Measurements from ENCODE around the gene RPS25.
"Not testable (repeated sequence)": the region's sequence is repeated elsewhere in the genome, so short reads cannot be mapped to it uniquely, and the experiment has no call there.

Gene RPS25

DNA sequence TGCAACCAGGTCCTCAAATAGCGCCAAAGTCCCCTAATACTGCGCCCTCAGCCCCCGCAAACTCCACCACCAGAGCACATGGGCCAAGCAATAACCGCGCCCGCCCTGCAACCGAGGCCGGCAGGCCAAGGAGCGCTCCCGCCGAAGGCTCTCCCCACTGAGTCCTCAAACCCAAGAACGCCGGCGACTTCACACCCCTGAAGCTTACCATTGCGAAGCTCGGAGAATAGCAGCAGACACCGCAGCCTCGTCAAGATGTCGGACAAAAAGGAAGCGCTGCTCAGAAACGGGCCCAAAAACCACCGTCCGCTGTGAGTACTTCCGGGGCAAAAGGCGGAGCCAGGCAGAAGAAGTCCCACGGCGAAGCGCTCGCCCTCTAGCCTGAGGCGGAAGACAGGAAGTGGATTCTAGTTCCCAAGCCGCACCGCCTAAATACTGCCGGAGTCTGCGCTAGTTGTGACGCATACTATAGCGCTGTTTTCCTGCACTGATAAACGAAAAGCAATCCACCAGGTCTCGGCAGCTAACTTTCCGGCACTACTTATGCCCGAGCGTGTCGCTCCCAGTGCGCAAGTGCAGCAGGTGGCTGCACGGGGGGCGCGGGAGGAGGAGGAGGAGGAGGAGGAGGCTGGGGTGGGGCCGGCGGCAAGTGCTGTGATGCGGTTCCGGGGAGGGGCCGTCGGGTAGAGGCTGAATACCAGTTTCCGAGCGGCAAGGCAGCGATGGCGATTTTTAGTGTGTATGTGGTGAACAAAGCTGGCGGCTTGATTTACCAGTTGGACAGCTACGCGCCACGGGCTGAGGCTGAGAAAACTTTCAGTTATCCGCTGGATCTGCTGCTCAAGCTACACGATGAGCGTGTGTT lies at the start of gene RPS25, which contains the start of gene TRAPPC4:
RPS25 (minus strand) TSS at position 270 of the 865 bp plus-strand sequence; CDS start at position 211, 59 bp downstream.
TRAPPC4 (plus strand) TSS at position 693 of the 865 bp plus-strand sequence; CDS start at position 723, 30 bp downstream.
- DNase-seq: peak; percentile 93

DNA sequence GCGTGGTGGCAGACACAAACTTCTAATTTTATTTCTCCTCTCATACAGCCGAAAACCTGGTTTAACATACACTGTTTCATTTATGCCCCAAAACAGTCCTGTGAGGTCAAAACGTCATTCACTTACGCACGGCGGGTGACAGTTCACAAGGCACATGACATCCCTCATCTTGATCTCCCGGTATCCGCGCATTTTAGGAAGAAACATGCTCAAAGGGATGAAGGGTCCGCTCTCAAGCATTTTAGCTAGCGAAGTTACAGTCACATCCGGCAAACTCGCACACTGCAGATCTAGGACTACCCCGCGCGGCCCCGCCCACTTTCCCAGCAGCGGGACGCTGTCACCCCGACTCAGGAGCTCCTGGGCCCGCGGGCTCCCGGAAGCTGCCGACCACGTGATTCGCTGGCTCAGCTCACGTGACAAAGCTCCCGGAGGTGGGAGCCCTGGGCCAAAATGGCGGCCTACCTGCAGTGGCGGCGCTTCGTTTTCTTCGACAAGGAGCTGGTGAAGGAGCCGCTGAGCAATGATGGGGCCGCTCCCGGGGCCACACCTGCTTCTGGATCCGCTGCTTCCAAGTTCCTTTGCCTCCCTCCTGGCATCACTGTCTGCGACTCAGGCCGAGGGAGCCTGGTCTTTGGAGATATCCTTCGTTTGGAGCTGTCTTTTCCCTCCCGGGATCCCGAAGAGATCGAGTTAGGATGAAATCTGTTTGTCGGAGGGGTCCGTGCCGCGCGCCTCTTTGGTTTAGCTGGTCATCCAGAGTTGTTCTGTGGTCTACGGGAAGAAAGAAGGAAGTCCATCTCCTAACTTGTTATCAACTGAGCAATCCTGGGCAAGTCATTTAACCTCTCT lies 49.5 kb upstream of the RPS25 start, which contains the start of gene VPS11:
VPS11 (plus strand) TSS at position 448 of the 852 bp plus-strand sequence; CDS start at position 454, 6 bp downstream.
- DNase-seq: peak; percentile 57

DNA sequence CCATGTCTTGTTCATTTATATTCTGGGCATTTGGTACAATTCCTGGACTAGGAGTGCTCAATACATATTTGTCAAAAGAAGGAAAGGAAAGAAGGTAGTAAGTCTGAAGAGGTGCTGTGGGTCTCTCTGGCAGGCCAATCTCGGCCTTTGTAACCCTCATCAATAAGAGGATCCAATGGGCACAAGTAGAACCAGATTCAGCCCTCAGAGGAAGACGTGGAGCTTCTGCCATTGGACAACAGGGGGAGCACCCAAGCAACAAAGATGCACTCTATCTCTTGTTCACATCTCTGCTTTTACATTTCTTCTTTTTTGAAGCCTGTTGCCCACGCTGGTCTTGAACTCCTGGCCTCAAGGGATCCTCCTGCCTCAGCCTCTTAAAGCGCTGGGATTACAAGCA lies 47.2 kb upstream of the RPS25 start:
- no peak for DNase-seq

DNA sequence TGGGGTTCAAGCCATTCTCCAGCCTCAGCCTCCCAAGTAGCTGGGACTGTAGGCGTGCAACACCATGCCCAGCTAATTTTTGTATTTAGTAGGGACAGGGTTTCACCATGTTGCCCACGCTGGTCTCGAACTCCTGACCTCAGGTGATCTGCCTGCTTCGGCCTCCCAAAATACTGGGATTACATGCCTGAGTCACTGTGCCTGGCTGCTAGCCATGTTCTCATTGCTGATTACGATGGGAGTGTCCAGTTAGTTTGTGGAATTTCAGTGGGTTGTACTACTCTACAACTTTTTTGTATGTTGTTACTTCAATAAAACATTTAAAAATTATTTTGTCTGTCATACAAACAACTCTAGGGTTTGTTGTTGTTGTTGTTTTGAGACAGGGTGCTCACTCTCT lies 44.6 kb upstream of the RPS25 start:
- DNase-seq: no peak

DNA sequence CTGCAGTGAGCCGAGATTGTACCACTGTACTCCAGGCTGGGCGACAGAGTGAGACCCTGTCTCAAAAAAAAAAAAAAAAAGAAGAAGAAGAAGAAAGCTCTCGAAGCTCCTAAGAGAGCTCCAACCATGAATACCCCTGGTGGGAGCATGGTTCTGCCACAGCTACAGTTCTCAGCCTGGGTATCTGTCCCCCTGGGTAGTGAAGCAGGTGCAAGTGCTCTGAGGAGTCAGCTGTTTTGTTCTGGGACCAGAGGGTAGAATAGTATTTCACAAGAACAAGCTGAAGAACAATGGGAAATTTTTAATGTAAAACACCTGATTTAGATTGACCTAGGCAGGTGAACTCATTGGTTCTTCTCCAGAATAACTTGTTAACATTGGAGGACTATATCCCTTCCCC lies 43.1 kb upstream of the RPS25 start:
- no peak for DNase-seq

DNA sequence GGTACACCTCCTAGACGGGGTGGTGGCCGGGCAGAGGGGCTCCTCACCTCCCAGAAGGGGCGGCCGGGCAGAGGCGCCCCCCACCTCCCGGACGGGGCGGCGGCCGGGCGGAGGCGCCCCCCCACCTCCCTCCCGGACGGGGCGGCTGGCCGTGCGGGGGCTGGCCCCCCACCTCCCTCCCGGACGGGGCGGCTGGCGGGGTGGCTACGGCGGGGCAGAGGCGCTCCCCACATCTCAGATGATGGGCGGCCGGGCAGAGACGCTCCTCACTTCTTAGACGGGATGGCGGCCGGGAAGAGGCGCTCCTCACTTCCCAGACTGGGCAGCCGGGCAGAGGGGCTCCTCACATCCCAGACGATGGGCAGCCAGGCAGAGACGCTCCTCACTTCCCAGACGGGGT lies 41.0 kb upstream of the RPS25 start:
- DNase-seq: not testable (repeated sequence)

DNA sequence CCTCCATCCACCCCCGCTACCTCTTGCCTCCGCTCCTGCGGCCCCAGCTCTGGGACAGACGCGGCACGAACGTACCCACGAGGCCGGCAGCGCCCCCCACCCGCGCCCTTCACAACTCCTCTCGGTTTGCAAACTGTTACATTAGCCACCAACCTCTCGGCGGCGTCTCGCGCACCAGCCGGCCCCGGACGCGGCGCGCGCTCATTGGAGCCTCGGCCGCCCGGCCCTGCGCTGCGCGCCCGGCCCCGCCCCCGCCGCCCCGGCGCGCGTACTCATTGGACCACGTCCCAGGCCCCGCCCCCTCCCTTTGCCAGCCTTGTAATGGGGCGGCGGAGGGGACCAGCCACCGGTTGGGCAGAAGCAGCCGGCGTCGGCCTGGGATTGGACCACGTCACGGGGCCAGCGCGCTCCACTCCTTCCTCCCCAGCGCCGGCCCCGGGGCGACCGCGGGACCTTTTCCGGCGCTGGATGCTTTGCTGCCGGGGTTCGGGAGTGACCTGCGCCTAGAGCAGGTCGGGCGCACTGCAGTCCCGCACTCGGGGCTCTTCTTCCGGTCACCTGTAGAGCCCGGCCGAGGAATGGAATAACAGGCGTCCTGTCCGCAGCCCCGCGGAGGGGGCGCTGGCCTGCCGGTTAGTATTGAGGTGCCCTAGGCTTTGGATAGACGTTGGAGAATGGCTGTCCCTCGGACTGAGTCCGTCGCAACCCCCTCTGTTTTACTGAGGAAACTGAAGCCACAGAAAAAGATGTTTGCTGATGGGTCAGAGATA lies 39.0 kb upstream of the RPS25 start, which contains the start of gene HYOU1:
HYOU1 (minus strand) TSS at position 206 of the 770 bp plus-strand sequence. CDS start 1,045 bp downstream, outside the sequence.
- peak; percentile 90 for DNase-seq

DNA sequence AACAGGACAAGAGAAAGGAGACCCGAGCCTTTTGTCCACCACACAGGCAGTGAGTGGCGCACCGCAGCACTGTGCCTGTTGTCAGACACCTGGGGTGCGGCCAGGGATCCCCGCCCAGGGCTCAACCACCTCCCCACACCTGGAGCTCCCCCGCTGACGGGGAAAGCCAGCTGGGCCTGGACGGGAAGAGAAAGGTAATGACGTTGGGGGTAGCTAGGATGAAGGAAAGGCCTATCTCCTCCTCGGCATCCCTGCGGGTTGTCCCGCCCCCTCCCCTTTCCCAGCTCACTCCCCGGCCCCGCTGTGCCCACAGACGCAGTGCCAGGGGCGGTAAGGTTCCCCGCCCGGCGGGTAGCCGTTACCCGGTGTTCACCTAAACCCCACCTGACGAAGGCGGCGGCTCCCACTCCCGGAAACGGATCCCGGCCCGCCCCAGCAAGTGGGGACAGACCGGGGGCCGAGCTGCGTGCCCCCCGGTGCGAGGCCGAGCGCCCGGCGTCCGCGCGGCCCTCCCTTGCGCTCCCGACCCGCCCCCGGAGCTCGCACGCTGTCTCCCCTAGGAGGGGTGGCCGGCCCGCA lies 38.4 kb upstream of the RPS25 start:
- DNase-seq: no peak

DNA sequence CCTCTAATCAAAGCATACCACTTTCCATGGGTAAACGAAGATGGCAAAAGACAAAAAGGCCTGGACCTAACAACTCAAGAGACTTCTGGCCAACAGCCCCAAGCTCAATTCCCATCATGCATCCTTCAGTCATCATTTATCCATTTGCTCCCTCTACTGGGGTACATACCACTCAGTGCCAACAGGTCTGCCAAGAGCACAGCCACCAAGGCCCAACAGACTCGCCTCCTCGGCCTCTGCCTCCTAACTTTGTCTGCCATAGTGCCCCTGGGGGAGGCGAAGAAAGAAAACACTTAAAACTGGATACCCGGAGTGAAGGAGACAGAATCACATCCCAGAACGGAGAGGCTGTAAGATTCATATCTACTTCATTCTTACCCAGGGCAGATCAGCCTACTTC lies 37.8 kb upstream of the RPS25 start:
- no peak for DNase-seq

DNA sequence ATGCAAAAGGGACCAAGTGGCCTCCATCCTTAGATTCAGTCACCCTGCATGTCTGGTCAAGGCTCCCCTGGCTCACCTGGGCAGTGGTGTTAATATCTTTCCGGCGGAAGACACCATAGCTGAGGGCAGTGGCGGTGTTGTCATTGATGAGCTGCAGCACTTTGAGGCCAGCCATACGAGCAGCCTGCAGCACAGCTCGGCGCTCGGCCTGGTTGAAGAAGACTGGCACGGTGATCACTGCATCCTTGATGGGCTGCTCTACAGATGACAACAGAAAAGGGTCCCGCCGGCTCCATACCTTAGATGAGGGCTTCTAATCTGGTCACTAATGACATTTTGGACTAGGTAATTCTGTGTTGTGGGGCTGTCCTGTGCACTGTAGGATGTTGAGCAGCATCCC lies 36.3 kb upstream of the RPS25 start:
- DNase-seq: no peak

DNA sequence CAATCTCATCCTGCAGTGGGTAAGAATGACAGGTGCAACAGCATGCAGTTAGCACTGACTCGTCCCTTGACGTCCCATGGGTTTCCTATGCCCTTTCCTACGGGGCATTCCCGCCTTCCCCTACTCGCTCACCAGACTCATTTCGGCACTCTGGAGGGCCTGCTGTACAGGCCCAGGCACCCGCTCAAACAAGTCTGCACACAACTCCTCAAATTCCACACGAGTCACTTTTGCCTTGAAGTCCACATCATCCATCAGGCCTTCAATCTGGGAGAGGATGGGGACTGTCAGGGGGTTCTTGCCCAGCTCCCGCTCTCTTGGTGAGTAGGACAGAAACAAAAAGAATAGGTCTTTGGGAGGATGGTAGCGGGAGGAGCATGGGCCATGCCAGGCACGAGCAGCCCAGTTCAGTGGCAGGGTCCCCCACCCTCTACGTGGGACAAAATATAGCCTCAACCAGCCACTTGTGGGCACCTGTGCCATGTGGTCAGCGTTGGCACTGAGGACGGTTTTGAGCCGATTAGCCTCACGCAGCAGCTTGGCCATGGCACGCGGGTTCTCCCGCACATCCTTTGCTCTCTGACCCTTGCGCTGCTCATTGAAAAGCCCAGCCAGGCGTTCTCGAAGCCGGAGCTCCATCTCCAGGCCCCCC lies 34.1 kb upstream of the RPS25 start:
- no peak for DNase-seq

DNA sequence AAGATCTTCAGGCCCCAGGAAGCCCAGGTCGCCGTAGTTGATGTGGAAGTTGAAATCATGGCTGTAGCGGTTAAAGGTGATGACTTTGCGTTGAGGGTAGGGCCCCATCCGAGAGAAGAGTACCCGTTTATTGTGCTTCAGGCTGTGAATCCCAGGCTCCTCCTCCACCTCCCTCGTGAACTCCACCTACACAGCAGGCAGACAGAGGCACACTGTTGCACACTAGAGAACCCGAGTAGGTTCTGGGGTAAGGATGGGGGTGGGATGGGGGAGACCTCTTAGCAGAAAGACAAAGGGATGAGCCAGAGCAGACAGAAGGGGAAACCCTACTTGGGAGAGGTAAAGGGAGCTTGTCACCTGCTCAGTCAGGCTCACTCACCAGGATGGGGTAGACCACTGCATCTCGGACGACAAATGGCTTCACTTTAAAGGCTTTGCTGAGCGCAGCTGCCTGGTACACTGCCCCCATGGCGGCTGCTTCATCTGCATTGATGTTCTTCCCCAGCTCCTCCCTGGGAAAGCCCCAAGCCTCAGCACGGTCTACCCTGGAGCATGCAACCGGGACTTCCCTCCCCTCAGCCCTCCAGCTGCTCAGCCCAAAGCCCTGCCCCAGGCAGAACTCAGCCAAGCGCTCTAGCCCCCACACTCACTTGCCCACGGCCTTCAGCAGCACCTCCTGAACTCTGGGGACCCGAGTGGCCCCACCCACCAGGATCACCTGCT lies 33.5 kb upstream of the RPS25 start:
- DNase-seq: no peak

DNA sequence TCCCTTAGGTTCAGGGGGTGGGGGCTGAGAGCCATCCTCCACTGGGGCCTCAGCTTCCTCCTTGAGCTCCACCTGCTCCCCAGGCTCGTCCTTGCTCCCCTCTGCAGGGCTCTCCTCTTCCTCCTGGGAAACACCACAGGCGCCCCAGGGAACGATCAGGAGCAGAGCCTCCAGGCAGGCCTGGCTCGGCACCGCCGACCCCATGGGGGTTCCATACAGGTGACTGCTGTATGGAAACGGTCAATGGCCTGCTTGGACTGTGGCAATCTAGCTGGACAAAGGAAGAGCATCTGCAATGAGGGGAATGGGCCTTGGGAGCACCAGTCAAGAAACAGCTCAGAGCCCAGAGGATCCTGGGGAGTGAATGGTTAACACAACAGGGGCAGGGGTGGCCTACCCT lies 30.9 kb upstream of the RPS25 start:
- no peak for DNase-seq

DNA sequence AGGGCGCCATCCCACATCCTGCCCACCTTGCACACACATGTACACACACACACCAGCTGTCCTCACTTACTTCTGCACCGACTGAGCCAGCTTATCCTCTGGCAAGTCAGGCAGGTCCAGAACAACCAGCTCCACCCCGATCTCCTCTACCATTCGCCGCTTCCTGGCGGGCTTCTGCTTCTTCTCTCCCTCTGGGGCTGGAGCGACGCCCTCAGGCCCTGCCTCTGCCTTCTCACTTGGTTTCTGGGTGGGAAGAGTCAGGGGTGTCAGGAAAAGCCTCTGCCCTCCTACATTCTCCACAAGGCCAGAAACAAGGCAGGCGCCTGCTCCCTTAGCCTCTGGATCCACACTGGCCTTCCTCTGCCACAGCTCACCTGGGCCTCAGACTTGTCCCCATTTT lies 30.5 kb upstream of the RPS25 start:
- DNase-seq: no peak

DNA sequence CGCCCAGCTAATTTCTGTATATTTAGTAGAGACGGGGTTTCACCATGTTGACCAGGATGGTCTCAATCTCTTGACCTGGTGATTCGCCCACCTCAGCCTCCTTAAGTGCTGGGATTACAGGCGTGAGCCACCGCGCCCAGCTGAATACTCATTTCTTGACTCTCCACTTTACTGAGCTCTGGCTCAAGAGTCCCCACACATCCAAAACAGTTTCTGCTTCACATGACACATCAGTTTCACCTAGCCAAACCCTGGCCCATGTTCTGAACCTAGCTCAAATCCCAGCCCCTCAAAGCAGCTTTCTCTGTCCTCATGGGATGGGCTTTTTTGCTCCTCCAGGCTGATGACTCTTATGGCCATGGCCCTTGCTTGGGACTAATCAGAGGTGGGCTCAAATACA lies 29.1 kb upstream of the RPS25 start:
- DNase-seq: no peak

DNA sequence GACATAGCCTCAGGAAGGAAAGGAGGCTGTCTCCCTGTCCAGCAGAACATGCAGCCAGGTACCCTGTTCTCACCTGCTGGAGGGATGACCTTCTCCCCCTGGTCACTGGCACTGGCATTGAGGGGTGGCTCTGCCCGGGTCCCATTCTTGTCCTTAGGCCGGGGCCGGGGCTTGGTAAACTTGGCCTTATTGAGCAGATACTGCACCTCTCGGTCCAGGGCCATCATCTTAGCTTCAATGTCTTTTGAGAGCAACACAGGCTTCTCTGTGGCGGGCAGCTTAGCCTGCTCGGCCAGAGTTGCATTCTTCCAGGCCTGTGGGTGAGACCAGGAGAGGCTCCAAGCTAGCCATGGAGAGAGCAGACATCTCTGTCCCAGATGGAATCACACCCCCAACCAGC lies 28.3 kb upstream of the RPS25 start:
- DNase-seq: no peak

DNA sequence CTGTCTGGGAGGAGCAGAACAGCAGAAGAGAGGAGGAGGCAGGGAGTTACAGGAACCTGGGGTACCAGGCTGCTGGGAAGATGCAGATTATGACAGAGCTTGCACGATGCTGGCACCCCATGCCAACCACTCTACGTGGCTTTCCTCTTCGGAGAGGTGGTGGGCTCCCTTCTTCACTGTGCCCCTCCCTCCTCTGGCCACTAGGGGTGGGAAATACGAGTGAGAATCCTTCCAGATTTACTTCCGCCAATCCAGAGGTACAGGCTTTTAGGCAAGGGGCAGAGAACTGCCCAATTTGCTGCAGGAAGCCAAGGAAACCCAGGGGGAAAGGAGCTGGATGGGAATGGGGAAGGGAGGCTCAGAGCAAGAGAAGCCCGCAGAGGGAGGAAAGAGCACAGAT lies 26.6 kb upstream of the RPS25 start:
- no peak for DNase-seq

DNA sequence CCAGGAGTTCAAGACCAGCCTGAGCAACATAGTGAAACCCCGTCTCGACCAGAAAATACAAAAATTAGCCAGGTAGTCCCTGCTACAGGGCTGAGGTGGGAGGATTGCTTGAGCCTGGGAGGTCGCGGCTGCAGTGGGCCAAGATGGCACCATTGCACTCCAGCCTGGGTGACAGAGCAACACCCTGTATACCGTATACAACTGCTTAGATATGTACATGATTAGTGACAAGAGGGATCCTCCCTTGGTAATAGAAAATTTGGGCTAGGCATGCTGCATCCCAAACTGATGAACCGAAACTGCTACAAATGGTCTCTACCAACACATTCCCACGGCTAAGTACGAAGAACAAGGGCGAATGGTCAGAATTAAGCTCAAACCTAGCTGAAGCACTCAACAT lies 24.8 kb upstream of the RPS25 start:
- DNase-seq: no peak

DNA sequence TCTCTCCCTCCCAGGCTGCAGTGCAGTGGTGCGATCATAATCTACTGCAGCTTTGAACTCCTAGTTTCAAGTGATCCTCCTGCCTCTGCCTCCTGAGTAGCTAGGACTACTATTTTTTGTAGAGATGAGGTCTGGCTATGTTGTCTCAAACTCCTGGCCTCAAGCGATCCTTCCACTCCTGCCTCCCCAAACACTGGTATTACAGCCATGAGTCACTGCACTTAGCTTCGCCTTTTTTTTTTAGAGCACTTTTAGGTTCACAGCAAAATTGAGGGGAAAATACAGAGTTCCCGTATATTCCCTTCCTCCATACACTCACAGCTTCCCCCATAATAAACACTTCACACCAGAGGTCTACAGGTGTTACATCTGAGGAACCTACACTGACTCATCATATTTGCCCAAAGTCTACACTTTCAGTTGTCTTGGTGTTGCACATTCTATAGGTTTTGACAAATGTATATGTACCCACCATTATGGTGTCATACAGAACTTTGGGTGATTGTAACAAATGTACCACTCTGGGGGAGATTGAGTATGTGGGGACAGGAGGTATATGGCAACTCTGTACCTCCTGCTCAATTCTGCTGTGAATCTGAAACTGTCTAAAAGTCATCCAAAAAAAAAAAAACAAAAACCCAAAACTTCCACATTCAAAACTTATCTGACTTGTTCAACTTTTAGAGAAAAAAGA lies 23.8 kb upstream of the RPS25 start:
- DNase-seq: no peak

DNA sequence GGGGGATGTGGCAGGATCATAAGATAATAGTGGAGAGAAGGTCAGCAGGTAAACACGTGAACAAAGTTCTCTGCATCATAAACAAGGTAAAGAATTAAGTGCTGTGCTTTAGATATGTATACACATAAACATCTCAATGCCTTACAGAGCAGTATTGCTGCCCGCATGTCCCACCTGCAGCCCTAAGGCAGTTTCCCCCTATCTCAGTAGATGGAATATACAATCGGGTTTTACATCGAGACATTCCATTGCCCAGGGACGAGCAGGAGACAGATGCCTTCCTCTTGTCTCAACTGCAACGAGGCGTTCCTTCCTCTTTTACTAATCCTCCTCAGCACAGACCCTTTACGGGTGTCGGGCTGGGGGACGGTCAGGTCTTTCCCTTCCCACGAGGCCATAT lies 21.3 kb upstream of the RPS25 start:
- DNase-seq: not testable (repeated sequence)

DNA sequence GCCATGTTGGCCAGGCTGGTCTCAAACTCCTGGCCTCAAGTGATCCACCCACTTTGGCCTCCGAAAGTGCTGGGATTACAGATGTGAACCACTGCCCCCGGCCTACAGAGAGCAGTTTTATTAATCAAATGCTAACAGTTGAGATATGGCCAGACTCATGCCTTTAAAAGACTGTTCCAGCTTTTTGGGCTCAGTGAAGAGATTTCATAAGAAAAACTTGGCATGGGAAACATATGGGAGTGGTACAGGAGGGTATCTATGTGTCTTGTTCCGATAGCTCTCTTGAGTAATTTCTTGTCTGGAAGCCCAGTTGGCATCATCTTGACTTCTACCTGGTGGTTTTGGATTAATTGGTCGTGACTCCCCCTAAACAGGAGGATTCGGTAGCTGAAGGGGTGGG lies 20.7 kb upstream of the RPS25 start:
- no peak for DNase-seq
